HUES64 (cell line): ENCODE results near the gene RARA.
A peak's percentile ranks its signal among the peaks of the same experiment; 100 is the strongest.

ENCODE experiments used
- H3K27ac ChIP-seq: 2 replicates; pipeline ENCODE4 v1.7.0; 2013; ENCODE audit warnings: low read depth, low read length, inconsistent platforms
- H3K27me3 ChIP-seq: 2 replicates; pipeline ENCODE4 v1.6.1; 2013; ENCODE audit warnings: mild to moderate bottlenecking, low read length; ENCODE audit not compliant: insufficient read depth
- H3K36me3 ChIP-seq: 2 replicates; pipeline ENCODE4 v1.6.1; 2013; ENCODE audit warnings: mild to moderate bottlenecking, low read length; ENCODE audit not compliant: insufficient read depth
- H3K4me1 ChIP-seq: 2 replicates; pipeline ENCODE4 v1.6.1; 2013; ENCODE audit warnings: mild to moderate bottlenecking, low read length, moderate library complexity; ENCODE audit not compliant: insufficient read depth
- H3K4me3 ChIP-seq: 2 replicates; pipeline ENCODE4 v1.5.1; 2013; ENCODE audit warnings: mild to moderate bottlenecking, low read length, moderate library complexity
- H3K9ac ChIP-seq: 2 replicates; pipeline ENCODE4 v1.6.1; 2013; ENCODE audit warnings: mild to moderate bottlenecking, low read depth, low read length
- H3K9me3 ChIP-seq: 2 replicates; pipeline ENCODE4 v1.6.1; 2013; ENCODE audit warnings: low read depth, low read length; ENCODE audit not compliant: insufficient read depth
- WGBS: fragments of 150-250, 120-280 bp; methylation state at CpG from one replicate; pipeline ENCODE4 v1.1.7; 2013; ENCODE audit warnings: missing lambda C conversion rate; 5-methylcytosine and 5-hydroxymethylcytosine counted together

Gene RARA

GRCh38 chr17:40283662-40284061 is 25.3 kb upstream of the RARA start:
- 92% methylated on average over 1 of the region's 2 CpGs for WGBS
- Histone ChIP-seq H3K27me3 (no peaks in the 10 kb centered on the region), H3K27ac (no peak overlapping the region), H3K4me3 (no peak overlapping the region), H3K9ac (no peak overlapping the region), H3K4me1 (peaks cover 15% of the 10 kb centered on the region), H3K9me3 (no peaks in the 10 kb centered on the region), H3K36me3 (peaks cover 24% of the 10 kb centered on the region)

- Histone ChIP-seq H3K4me1 (peaks cover 15% of the 10 kb centered on the region), H3K9me3 (no peaks in the 10 kb centered on the region), H3K27me3 (no peaks in the 10 kb centered on the region), H3K36me3 (peaks cover 22% of the 10 kb centered on the region), H3K9ac (no peak overlapping the region; the same call in 1 of the 2 replicates), H3K27ac (no peak overlapping the region), H3K4me3 (no peak overlapping the region)
- 90% methylated on average over 2 of the region's 2 CpGs for WGBS
These were observed 24.8 kb upstream of the RARA start for GRCh38 chr17:40284085-40284713.

- 90% methylated on average over 2 of the region's 2 CpGs for WGBS
- Histone ChIP-seq H3K9me3 (no peaks in the 10 kb centered on the region), H3K4me3 (no peak overlapping the region), H3K9ac (no peak overlapping the region), H3K27ac (no peak overlapping the region), H3K27me3 (no peaks in the 10 kb centered on the region), H3K36me3 (peaks cover 31% of the 10 kb centered on the region), H3K4me1 (peaks cover 10% of the 10 kb centered on the region)
These were observed 22.5 kb upstream of the RARA start for GRCh38 chr17:40286473-40286872.

DNA sequence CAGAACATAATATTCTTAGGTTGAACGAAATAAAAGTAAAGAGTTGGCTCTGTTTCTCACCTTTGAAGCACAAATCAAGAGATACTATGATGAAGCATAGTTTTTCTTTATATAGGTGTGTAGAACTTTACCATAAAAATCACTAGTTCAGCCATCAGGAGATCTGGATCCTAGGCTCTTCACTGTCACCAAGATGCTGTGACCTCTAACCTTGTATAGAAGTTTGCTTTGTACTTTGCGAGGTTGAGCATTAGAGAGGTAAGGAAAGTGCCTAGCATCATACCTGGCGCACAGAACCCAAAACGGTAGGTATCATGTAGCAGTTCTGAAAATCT is 21.9 kb upstream of the RARA start:
- Histone ChIP-seq H3K36me3 (peaks cover 36% of the 10 kb centered on the region), H3K27ac (no peak overlapping the region), H3K9me3 (no peaks in the 10 kb centered on the region), H3K27me3 (no peaks in the 10 kb centered on the region), H3K4me1 (peaks cover 4% of the 10 kb centered on the region), H3K9ac (no peak overlapping the region), H3K4me3 (peak overlapping the region; percentile 32)
- WGBS, result 31% methylated on average over 3 of the region's 4 CpGs

DNA sequence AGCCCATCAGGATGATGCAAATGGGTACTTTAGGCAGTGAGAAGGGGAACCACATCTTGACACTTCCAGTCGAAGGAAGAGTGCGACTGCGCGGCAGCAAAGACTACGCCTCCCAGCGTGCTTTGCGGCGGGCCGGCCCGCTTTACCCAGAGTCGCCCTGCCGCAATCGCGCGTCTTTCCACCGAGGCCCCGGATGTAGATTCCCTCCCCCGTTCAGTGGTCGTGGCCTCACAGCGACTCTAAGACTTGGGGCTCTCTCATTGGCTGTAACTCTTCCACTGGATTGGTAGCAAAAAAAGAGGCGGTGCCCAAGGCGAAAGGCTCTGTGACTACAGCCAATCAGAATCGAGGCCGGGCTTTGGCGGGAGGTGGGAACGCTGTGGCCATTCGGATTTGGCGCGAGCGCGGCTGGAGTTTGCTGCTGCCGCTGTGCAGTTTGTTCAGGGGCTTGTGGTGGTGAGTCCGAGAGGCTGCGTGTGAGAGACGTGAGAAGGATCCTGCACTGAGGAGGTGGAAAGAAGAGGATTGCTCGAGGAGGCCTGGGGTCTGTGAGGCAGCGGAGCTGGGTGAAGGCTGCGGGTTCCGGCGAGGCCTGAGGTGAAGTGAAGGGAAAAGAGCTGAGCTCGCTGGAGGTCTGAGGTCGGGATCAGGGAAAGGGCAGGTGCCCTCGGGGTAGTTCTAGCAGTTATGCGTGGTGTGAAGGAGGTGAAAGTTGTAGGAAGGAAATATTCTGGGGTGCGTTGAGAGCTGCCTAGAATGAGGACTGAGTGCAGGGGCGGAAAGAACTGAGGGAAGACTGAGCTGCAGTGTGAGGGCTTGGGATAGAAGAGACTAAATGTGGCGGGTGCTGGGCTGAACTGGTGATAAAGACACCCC is 21.2 kb upstream of the RARA start, which contains the start of gene CDC6:
Gene CDC6 (plus strand): TSS at position 386 of the 876 bp plus-strand sequence. CDS start 1,542 bp downstream, outside the sequence.
- Histone ChIP-seq H3K27me3 (no peaks in the 10 kb centered on the region), H3K4me3 (peak within 1 kb of the TSS; percentile 96), H3K4me1 (no peaks in the 10 kb centered on the region; the same call in 1 of the 2 replicates), H3K36me3 (peaks cover 33% of the 10 kb centered on the region), H3K9me3 (no peaks in the 10 kb centered on the region), H3K9ac (peak within 1 kb of the TSS; percentile 99), H3K27ac (peak within 1 kb of the TSS; percentile 87)
- under 1% methylated on average over 47 of the region's 47 CpGs for WGBS

GRCh38 chr17:40290629-40291280 is 18.2 kb upstream of the RARA start:
- H3K4me3 ChIP-seq, result no peak overlapping the region
- H3K9me3 ChIP-seq, result no peaks in the 10 kb centered on the region
- no peak overlapping the region for H3K27ac ChIP-seq
- peaks cover 12% of the 10 kb centered on the region for H3K4me1 ChIP-seq
- 84% methylated on average over 4 of the region's 4 CpGs for WGBS
- H3K27me3 ChIP-seq, result no peaks in the 10 kb centered on the region
- no peak overlapping the region for H3K9ac ChIP-seq
- H3K36me3 ChIP-seq, result peaks cover 63% of the 10 kb centered on the region

DNA sequence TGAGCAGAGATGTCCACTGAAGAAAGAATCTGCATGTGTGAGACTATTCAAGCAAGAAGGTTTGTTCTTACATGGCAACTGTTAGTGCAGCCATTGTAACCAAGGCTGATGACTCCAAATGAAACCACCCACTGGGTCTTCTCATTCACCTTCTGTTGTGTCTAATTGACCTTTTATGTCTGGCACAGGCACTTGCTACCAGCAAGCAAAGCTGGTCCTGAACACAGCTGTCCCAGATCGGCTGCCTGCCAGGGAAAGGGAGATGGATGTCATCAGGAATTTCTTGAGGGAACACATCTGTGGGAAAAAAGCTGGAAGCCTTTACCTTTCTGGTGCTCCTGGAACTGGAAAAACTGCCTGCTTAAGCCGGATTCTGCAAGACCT is 17.7 kb upstream of the RARA start:
- Histone ChIP-seq H3K4me3 (no peak overlapping the region), H3K27me3 (no peaks in the 10 kb centered on the region), H3K4me1 (peaks cover 16% of the 10 kb centered on the region), H3K27ac (no peak overlapping the region), H3K9ac (no peak overlapping the region), H3K9me3 (no peaks in the 10 kb centered on the region), H3K36me3 (peaks cover 68% of the 10 kb centered on the region)
- 93% methylated on average over 2 of the region's 2 CpGs for WGBS

- no peak overlapping the region for H3K9ac ChIP-seq
- H3K4me1 ChIP-seq, result peaks cover 20% of the 10 kb centered on the region
- H3K36me3 ChIP-seq, result peaks cover 89% of the 10 kb centered on the region
- H3K27ac ChIP-seq, result no peak overlapping the region; the same call in 1 of the 2 replicates
- no peaks in the 10 kb centered on the region for H3K9me3 ChIP-seq
- no peak overlapping the region for H3K4me3 ChIP-seq
- no peaks in the 10 kb centered on the region for H3K27me3 ChIP-seq
- WGBS, result 100% methylated on average over 1 of the region's 1 CpG
These were observed 15.6 kb upstream of the RARA start for GRCh38 chr17:40293363-40293762.

DNA sequence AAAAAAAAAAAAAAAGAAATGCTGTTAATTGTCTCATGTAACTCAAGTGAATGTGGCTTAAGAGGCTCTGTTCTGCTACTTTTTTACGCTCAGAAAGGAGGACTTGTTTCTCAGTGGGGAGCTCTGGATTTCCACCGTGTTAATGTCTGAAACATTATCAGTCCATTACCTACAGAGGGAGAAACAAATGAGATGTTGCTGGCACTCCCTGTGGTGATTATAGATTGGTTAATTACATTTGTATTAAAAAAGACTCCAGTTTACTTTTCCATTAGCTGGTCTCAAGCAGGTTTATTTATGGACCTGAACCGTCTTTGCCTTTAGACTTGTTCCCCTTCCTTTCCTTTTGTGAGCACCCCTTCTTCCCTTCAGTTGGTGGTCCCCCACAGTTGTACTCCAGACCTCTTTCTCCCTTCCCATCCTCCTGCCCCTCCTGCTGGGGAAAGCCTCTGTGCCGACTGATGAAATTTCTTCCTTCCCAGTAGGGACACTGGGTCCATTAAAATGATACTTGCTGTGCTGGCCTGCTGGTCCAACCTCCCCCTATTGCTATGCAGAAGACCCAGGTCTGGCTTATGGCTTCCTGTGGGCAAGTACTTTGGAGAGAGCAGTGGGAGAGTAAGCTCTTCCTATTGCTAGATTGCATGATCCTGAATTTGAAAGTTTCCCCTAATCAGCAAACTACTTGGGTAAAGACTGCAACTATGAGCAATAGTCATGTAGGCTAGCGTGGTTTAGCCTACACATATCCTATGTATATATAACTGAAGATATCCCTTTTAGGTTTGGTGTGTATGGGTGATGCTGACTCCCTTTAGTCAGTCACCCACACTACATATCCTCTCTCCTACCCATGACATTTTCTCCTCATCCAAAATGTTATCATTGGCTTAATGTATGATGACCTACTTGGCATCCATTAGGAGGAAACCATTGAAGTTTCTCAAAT is 13.2 kb upstream of the RARA start:
- Histone ChIP-seq H3K4me1 (peaks cover 20% of the 10 kb centered on the region), H3K9ac (no peak overlapping the region), H3K4me3 (0 out of 2 replicates have a peak overlapping the region, but pooled peaks have one; percentile 0), H3K9me3 (no peaks in the 10 kb centered on the region), H3K27ac (peak overlapping the region; percentile 83), H3K36me3 (peaks cover 94% of the 10 kb centered on the region), H3K27me3 (no peaks in the 10 kb centered on the region)
- 25% methylated on average over 3 of the region's 5 CpGs for WGBS

- Histone ChIP-seq H3K4me1 (peaks cover 20% of the 10 kb centered on the region), H3K9me3 (no peaks in the 10 kb centered on the region), H3K9ac (no peak overlapping the region), H3K4me3 (no peak overlapping the region), H3K27me3 (no peaks in the 10 kb centered on the region), H3K36me3 (peaks cover 98% of the 10 kb centered on the region), H3K27ac (no peak overlapping the region)
- WGBS, result 94% methylated on average over 1 of the region's 2 CpGs
These were observed 11.5 kb upstream of the RARA start for GRCh38 chr17:40297511-40297910.
